ENCODE results near the gene HLA-E.

GRCh38 chr6:30465595-30466306, 23.6 kb upstream of the HLA-E start:
- TF ChIP-seq, protein P1, sequence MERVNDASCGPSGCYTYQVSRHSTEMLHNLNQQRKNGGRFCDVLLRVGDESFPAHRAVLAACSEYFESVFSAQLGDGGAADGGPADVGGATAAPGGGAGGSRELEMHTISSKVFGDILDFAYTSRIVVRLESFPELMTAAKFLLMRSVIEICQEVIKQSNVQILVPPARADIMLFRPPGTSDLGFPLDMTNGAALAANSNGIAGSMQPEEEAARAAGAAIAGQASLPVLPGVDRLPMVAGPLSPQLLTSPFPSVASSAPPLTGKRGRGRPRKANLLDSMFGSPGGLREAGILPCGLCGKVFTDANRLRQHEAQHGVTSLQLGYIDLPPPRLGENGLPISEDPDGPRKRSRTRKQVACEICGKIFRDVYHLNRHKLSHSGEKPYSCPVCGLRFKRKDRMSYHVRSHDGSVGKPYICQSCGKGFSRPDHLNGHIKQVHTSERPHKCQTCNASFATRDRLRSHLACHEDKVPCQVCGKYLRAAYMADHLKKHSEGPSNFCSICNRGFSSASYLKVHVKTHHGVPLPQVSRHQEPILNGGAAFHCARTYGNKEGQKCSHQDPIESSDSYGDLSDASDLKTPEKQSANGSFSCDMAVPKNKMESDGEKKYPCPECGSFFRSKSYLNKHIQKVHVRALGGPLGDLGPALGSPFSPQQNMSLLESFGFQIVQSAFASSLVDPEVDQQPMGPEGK (CRISPR knock-in tag; IDR thresholded peaks at IDR 0.05; ENCODE audit: borderline replicate concordance) = no peak
- TF ChIP-seq ZFP3 (CRISPR knock-in tag; IDR thresholded peaks at IDR 0.05) (no peak), TCF4 (CRISPR knock-in tag; IDR thresholded peaks at IDR 0.05; ENCODE audit: borderline replicate concordance) (no peak), ISL1 (CRISPR knock-in tag; IDR thresholded peaks at IDR 0.05) (no peak), TOX (CRISPR knock-in tag; IDR thresholded peaks at IDR 0.05; ENCODE audit: borderline replicate concordance) (no peak), ESRRG (CRISPR knock-in tag; IDR thresholded peaks at IDR 0.05) (no peak), PPARA (CRISPR knock-in tag; IDR thresholded peaks at IDR 0.05; ENCODE audit: borderline replicate concordance) (no peak), ZNF8 (CRISPR knock-in tag; IDR thresholded peaks at IDR 0.05) (no peak), ZFP30 (CRISPR knock-in tag; IDR thresholded peaks at IDR 0.05) (no peak), RARB (CRISPR knock-in tag; IDR thresholded peaks at IDR 0.05) (no peak), ARNTL (CRISPR knock-in tag; IDR thresholded peaks at IDR 0.05; ENCODE audit: borderline replicate concordance, low read depth) (no peak), SNAI2 (CRISPR knock-in tag; IDR thresholded peaks at IDR 0.05) (no peak)
- TF ChIP-seq, protein P2, sequence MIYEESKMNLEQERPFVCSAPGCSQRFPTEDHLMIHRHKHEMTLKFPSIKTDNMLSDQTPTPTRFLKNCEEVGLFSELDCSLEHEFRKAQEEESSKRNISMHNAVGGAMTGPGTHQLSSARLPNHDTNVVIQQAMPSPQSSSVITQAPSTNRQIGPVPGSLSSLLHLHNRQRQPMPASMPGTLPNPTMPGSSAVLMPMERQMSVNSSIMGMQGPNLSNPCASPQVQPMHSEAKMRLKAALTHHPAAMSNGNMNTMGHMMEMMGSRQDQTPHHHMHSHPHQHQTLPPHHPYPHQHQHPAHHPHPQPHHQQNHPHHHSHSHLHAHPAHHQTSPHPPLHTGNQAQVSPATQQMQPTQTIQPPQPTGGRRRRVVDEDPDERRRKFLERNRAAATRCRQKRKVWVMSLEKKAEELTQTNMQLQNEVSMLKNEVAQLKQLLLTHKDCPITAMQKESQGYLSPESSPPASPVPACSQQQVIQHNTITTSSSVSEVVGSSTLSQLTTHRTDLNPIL (CRISPR knock-in tag; IDR thresholded peaks at IDR 0.05; ENCODE audit: low read depth) = no peak

All from SK-N-SH treated with all-trans-retinoic acid at 6 μM for 48 hours (cell line).